ENCODE results near the gene GPN2. TPM values are rescaled to one million over a fixed set of nuclear protein-coding genes. Genes with fewer than 3 reads are reported as not detected.
"Not testable (repeated sequence)": the region's sequence is repeated elsewhere in the genome, so short reads cannot be mapped to it uniquely, and the experiment has no call there.

The GPN2 gene
- total RNA-seq, 1 donor from 2014 or later, result 34.1 TPM

- intact Hi-C loops (cut with micrococcal nuclease), result loop anchor here (10.0 kb wide), 1 partner anchor 427 kb away; the partner anchor contains the start of gene DHDDS
Observed at GRCh38 chr1:26861889-26862378, 28.1 kb downstream of the GPN2 start.

- intact Hi-C loops (cut with micrococcal nuclease), result loop anchor here (10.0 kb wide), 1 partner anchor 426 kb away; the partner anchor contains the start of gene DHDDS
Observed at GRCh38 chr1:26861286-26861701, 28.8 kb downstream of the GPN2 start.

- intact Hi-C loops (cut with micrococcal nuclease), result no loop called here
Observed at GRCh38 chr1:26858891-26859640, 31.0 kb downstream of the GPN2 start.

- intact Hi-C loops (cut with micrococcal nuclease), result no loop called here
Observed at GRCh38 chr1:26858160-26858559, 31.9 kb downstream of the GPN2 start.

- intact Hi-C loops (cut with micrococcal nuclease), result no loop called here
Observed at GRCh38 chr1:26857473-26858060, 32.5 kb downstream of the GPN2 start.

- intact Hi-C loops (cut with micrococcal nuclease), result no loop called here
Observed at GRCh38 chr1:26856604-26857469, 33.2 kb downstream of the GPN2 start.

GRCh38 chr1:26856181-26856580, 33.9 kb downstream of the GPN2 start:
- intact Hi-C loops (cut with micrococcal nuclease), result no loop called here

- intact Hi-C loops (cut with micrococcal nuclease), result no loop called here
Observed at GRCh38 chr1:26855636-26856035, 34.4 kb downstream of the GPN2 start.

- intact Hi-C loops (cut with micrococcal nuclease), result no loop called here
Observed at GRCh38 chr1:26854906-26855305, 35.2 kb downstream of the GPN2 start.

GRCh38 chr1:26853600-26853999, 36.5 kb downstream of the GPN2 start:
- intact Hi-C loops (cut with micrococcal nuclease), result loop anchor here (1.0 kb wide), 3 partner anchors 12 to 68 kb away; partner anchors contain the start of gene NUDC

GRCh38 chr1:26853156-26853555, 36.9 kb downstream of the GPN2 start:
- intact Hi-C loops (cut with micrococcal nuclease), result loop anchor here (1.0 kb wide), 3 partner anchors 12 to 68 kb away; partner anchors contain the start of gene NUDC

GRCh38 chr1:26852701-26853100, 37.4 kb downstream of the GPN2 start:
- intact Hi-C loops (cut with micrococcal nuclease), result loop anchor here (1.0 kb wide), 3 partner anchors 13 to 69 kb away; partner anchors contain the start of gene NUDC

GRCh38 chr1:26851106-26851684, 38.9 kb downstream of the GPN2 start:
- intact Hi-C loops (cut with micrococcal nuclease), result no loop called here

- intact Hi-C loops (cut with micrococcal nuclease), result no loop called here
Observed at GRCh38 chr1:26848941-26849774, 40.9 kb downstream of the GPN2 start.

- intact Hi-C loops (cut with micrococcal nuclease), result no loop called here
Observed at GRCh38 chr1:26848499-26848898, 41.6 kb downstream of the GPN2 start.

- intact Hi-C loops (cut with micrococcal nuclease), result not testable (repeated sequence)
Observed at GRCh38 chr1:26847826-26848225, 42.3 kb downstream of the GPN2 start.

- intact Hi-C loops (cut with micrococcal nuclease), result no loop called here
Observed at GRCh38 chr1:26844424-26845196, 45.5 kb downstream of the GPN2 start.

GRCh38 chr1:26839779-26840178, 50.3 kb downstream of the GPN2 start:
- intact Hi-C loops (cut with micrococcal nuclease), result no loop called here

GRCh38 chr1:26839339-26839722, 50.8 kb downstream of the GPN2 start:
- intact Hi-C loops (cut with micrococcal nuclease), result no loop called here

Data from T-helper 1 cell treated with Interleukin-12 subunit alpha and Interleukin-12 subunit beta and Interleukin-4 antibody, amounts not matched to agents 30 ng/mL and 1 ng/mL, for 36 hours (primary cell).